SK-N-SH (cell line): Measurements from ENCODE around the gene TTC23L. TPM values are rescaled to one million over a fixed set of nuclear protein-coding genes. Genes with fewer than 3 reads are reported as not detected.

Experiments used
- CTCF ChIA-PET: fragments of 300-600, 350-600 bp; formaldehyde crosslinking; extraction: SDS; loops from one replicate; lab custom pipeline; 2021; lab: Yijun Ruan, JAX
- POLR2A ChIA-PET: fragments of 350-600 bp; sonication (Branson Sonifier 250); formaldehyde crosslinking; extraction: SDS; loops from one replicate; lab custom pipeline; 2020; ENCODE audit warnings: antibody characterized with exemption, inconsistent platforms; lab: Yijun Ruan, JAX
- DNase-seq: peaks from one replicate; pipeline ENCODE4 v3.0.0; 2012
- H2AFZ ChIP-seq: fragments of 200-600 bp; sonication (generic); 2 replicates; pipeline ENCODE4 v1.8.1; 2016; ENCODE audit warnings: antibody characterized with exemption, mild to moderate bottlenecking, low read depth
- H3F3A ChIP-seq: fragments of 200-600 bp; sonication (generic); replicated peaks from 2 replicates; pipeline ENCODE3; 2016; ENCODE audit warnings: antibody characterized with exemption, mild to moderate bottlenecking; ENCODE audit not compliant: insufficient read depth
- H3K27ac ChIP-seq, 2 experiments: fragments of 200-500 bp in 1 of 2; fragments of 200-600 bp in 1 of 2; sonication (Bioruptor generic) in 1 of 2; sonication (generic), shearing (Covaris generic) in 1 of 2; 2 replicates each; pipeline versions ENCODE4 v1.5.1 to v1.6.1; 2014 to 2016; ENCODE audit warnings: low read depth in 2 of 2, inconsistent platforms in 1 of 2, low read length in 1 of 2, mild to moderate bottlenecking in 1 of 2, mixed read lengths in 1 of 2
- H3K27me3 ChIP-seq: fragments of 200-600 bp; sonication (generic), shearing (Covaris generic); 2 replicates; pipeline ENCODE4 v1.6.1; 2016; ENCODE audit warnings: mixed run types; ENCODE audit not compliant: insufficient read depth
- H3K36me3 ChIP-seq, 2 experiments: fragments of 200-500 bp in 1 of 2; fragments of 200-600 bp in 1 of 2; sonication (Bioruptor generic) in 1 of 2; sonication (generic) in 1 of 2; replicated peaks in 1 of 2; 2 replicates each; pipeline versions ENCODE3 to v1.5.1; 2014 to 2016; ENCODE audit warnings: low read length in 1 of 2, mild to moderate bottlenecking in 1 of 2; ENCODE audit not compliant: insufficient read depth in 2 of 2, control insufficient read depth in 1 of 2
- H3K4me1 ChIP-seq, 2 experiments: fragments of 200-500 bp in 1 of 2; fragments of 200-600 bp in 1 of 2; sonication (Bioruptor generic) in 1 of 2; sonication (generic), shearing (Covaris generic) in 1 of 2; 2 replicates each; pipeline versions ENCODE4 v1.5.1 to v1.6.1; 2014 to 2016; ENCODE audit warnings: low read depth in 1 of 2, low read length in 1 of 2, mixed run types in 1 of 2; ENCODE audit not compliant: insufficient read depth in 2 of 2, control insufficient read depth in 1 of 2
- H3K4me2 ChIP-seq: fragments of 200-600 bp; sonication (generic), shearing (Covaris generic); 2 replicates; pipeline ENCODE4 v1.6.1; 2017; ENCODE audit warnings: mixed run types
- H3K4me3 ChIP-seq, 2 experiments: fragments of 200-500 bp in 1 of 2; fragments of 200-600 bp in 1 of 2; sonication (Bioruptor generic) in 1 of 2; sonication (generic), shearing (Covaris generic) in 1 of 2; 2 replicates each; pipeline versions ENCODE4 v1.5.1 to v1.8.1; 2014 to 2016; ENCODE audit warnings: low read depth in 2 of 2, inconsistent platforms in 1 of 2, low read length in 1 of 2, mild to moderate bottlenecking in 1 of 2, mixed read lengths in 1 of 2, moderate library complexity in 1 of 2
- H3K79me2 ChIP-seq: fragments of 200-600 bp; sonication (generic); 2 replicates; pipeline ENCODE4 v1.8.1; 2017; ENCODE audit warnings: mild to moderate bottlenecking; ENCODE audit not compliant: insufficient read depth
- H3K9ac ChIP-seq: fragments of 200-600 bp; sonication (generic); 2 replicates; pipeline ENCODE4 v1.6.1; 2017; ENCODE audit warnings: mixed run types
- H3K9me2 ChIP-seq: fragments of 200-600 bp; sonication (generic); 2 replicates; pipeline ENCODE4 v1.6.1; 2017; ENCODE audit warnings: mixed run types
- H3K9me3 ChIP-seq: fragments of 200-600 bp; sonication (generic); 2 replicates; pipeline ENCODE4 v1.6.1; 2017; ENCODE audit warnings: mixed run types, mild to moderate bottlenecking, moderate library complexity
- H4K20me1 ChIP-seq: fragments of 200-600 bp; sonication (generic); 2 replicates; pipeline ENCODE4 v1.6.1; 2017; ENCODE audit warnings: mild to moderate bottlenecking, mixed run types; ENCODE audit not compliant: insufficient read depth
- ELF1 ChIP-seq: IDR thresholded peaks from 2 replicates; pipeline ENCODE4 v1.4.0; 2012
- EP300 ChIP-seq, 2 experiments: IDR thresholded peaks; 2 replicates each; pipeline versions ENCODE4 v1.4.0 to v1.6.1; 2012; ENCODE audit warnings: borderline replicate concordance in 1 of 2, low read depth in 1 of 2, low read length in 1 of 2
- EZH2phosphoT487 ChIP-seq: fragments of 200-600 bp; sonication (generic); IDR thresholded peaks from 2 replicates; pipeline ENCODE4 v1.6.1; 2017; ENCODE audit warnings: low read depth, mixed run types, mild to moderate bottlenecking, antibody characterized with exemption, moderate library complexity, borderline replicate concordance
- FOXJ3 ChIP-seq: sonication (generic); formaldehyde crosslinking; IDR thresholded peaks from 2 replicates; pipeline ENCODE4 v1.5.1; 2020; ENCODE audit warnings: mild to moderate bottlenecking, missing genetic modification reagents
- FOXM1 ChIP-seq: IDR thresholded peaks from 2 replicates; pipeline ENCODE4 v1.4.0; 2012; ENCODE audit warnings: low read depth, mild to moderate bottlenecking
- GABPA ChIP-seq: IDR thresholded peaks from 2 replicates; pipeline ENCODE4 v1.4.0; 2012; ENCODE audit warnings: low read depth, mild to moderate bottlenecking
- GATA2 ChIP-seq: sonication (generic); formaldehyde crosslinking; IDR thresholded peaks from 2 replicates; pipeline ENCODE4 v1.5.0; 2020; ENCODE audit warnings: mild to moderate bottlenecking, missing genetic modification reagents
- JUND ChIP-seq: IDR thresholded peaks from 2 replicates; pipeline ENCODE4 v1.4.0; 2012
- MEF2A ChIP-seq: IDR thresholded peaks from 2 replicates; pipeline ENCODE4 v1.4.0; 2012; ENCODE audit warnings: low read depth, borderline replicate concordance
- NFIC ChIP-seq: IDR thresholded peaks from 2 replicates; pipeline ENCODE4 v1.4.0; 2012; ENCODE audit warnings: borderline replicate concordance
- NRF1 ChIP-seq: IDR thresholded peaks from 2 replicates; pipeline ENCODE4 v1.6.1; 2012; ENCODE audit warnings: low read depth, mild to moderate bottlenecking, low read length
- POLR2AphosphoS5 ChIP-seq: IDR thresholded peaks from 2 replicates; pipeline ENCODE4 v1.6.1; 2012; ENCODE audit warnings: low read depth, low read length
- RAD21 ChIP-seq: IDR thresholded peaks from 2 replicates; pipeline ENCODE4 v1.6.1; 2012; ENCODE audit warnings: mild to moderate bottlenecking, low read length
- RCOR1 ChIP-seq: fragments of 150-350 bp; IDR thresholded peaks from 2 replicates; pipeline ENCODE4 v1.6.1; 2017; ENCODE audit warnings: antibody characterized with exemption, low read length
- RXRA ChIP-seq: IDR thresholded peaks from 2 replicates; pipeline ENCODE4 v1.4.0; 2012; ENCODE audit warnings: low read depth, mild to moderate bottlenecking, borderline replicate concordance
- SMC3 ChIP-seq: IDR thresholded peaks from 2 replicates; pipeline ENCODE4 v1.6.1; 2012; ENCODE audit warnings: low read depth, low read length, improper control_type of control experiment
- TCF12 ChIP-seq: IDR thresholded peaks from 2 replicates; pipeline ENCODE4 v1.4.0; 2012
- TEAD4 ChIP-seq: IDR thresholded peaks from 2 replicates; pipeline ENCODE4 v1.4.0; 2012; ENCODE audit warnings: mild to moderate bottlenecking, borderline replicate concordance; ENCODE audit not compliant: insufficient read depth
- WGBS: methylation state at CpG from one replicate; pipeline ENCODE4 v1.1.6; 2017; ENCODE audit warnings: low lambda C conversion rate; 5-methylcytosine and 5-hydroxymethylcytosine counted together
- polyA plus RNA-seq, 3 experiments: library from polyadenylated mRNA; depleted of rRNA; stranded (reverse); fragments of >200 nt; gene quantifications; 2 replicates each; pipeline ENCODE4 v1.2.3, GENCODE V29; 2012
- TF ChIP-seq, protein P1 (sequence below): IDR thresholded peaks from 2 replicates; pipeline ENCODE4 v1.4.0; 2012; ENCODE audit warnings: low read depth
- TF ChIP-seq, protein P2 (sequence below): IDR thresholded peaks from 2 replicates; pipeline ENCODE4 v1.4.0; 2012; ENCODE audit warnings: low read depth, borderline replicate concordance
- TF ChIP-seq, protein P3 (sequence below): fragments of 200-600 bp; sonication (generic); IDR thresholded peaks from 2 replicates; pipeline ENCODE4 v1.6.1; 2017; ENCODE audit warnings: antibody characterized with exemption, mild to moderate bottlenecking, moderate library complexity
- TF ChIP-seq, protein P4 (sequence below): IDR thresholded peaks from 2 replicates; pipeline ENCODE4; 2012
- TF ChIP-seq, protein P5 (sequence below): IDR thresholded peaks from 2 replicates; pipeline ENCODE4 v1.4.0; 2012; ENCODE audit warnings: low read depth, borderline replicate concordance

TTC23L gene
- polyA plus RNA-seq, 1 of the 3 experiments (the other 2 are of a cell fraction) = 0.49 TPM

DNA sequence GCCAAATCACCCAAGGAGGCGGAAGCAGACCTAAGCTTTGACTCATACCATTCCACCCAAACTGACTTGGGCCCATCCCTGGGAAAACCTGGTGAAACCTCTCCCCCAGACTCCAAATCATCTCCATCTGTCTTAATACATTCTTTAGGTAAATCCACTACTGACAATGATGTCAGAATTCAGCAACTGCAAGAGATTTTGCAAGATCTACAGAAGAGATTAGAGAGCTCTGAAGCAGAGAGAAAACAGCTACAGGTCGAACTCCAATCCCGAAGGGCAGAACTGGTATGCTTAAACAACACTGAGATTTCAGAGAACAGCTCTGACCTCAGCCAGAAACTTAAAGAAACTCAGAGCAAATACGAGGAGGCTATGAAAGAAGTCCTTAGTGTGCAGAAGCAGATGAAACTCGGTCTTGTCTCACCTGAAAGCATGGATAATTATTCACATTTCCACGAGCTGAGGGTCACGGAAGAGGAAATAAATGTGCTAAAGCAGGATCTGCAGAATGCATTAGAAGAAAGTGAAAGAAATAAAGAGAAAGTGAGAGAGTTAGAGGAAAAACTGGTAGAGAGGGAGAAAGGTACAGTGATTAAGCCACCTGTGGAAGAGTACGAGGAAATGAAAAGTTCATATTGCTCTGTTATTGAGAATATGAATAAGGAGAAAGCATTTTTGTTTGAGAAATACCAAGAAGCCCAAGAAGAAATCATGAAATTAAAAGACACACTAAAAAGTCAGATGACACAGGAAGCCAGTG is 15.8 kb upstream of the TTC23L start:
- H3K36me3 ChIP-seq = peaks cover 57 to 87% of the 10 kb centered on the region in 2 experiments
- WGBS = 79% methylated on average over 8 of the region's 8 CpGs
- H3K4me3 ChIP-seq = no peak overlapping the region
- no peak overlapping the region for H3K4me2 ChIP-seq
- DNase-seq = no peak
- POLR2A ChIA-PET = interaction anchor here (0.6 kb wide), 1 partner anchor 16 kb away, joined by 3 read pairs; the partner anchor contains the start of gene TTC23L
- H3K27me3 ChIP-seq = no peaks in the 10 kb centered on the region
- no peaks in the 10 kb centered on the region; the same call in 1 of the 2 replicates for H3K79me2 ChIP-seq
- H4K20me1 ChIP-seq = no peaks in the 10 kb centered on the region
- H3K27ac ChIP-seq = no peak overlapping the region
- H3K9ac ChIP-seq = no peak overlapping the region
- no peak overlapping the region for H2AFZ ChIP-seq
- H3K9me3 ChIP-seq = no peaks in the 10 kb centered on the region
- CTCF ChIA-PET = no interaction called here
- no peaks in the 10 kb centered on the region for H3K4me1 ChIP-seq
- peaks cover under 1% of the 10 kb centered on the region for H3F3A ChIP-seq
- TF ChIP-seq, protein P1, sequence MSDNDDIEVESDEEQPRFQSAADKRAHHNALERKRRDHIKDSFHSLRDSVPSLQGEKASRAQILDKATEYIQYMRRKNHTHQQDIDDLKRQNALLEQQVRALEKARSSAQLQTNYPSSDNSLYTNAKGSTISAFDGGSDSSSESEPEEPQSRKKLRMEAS = no peak
- no peak for TF ChIP-seq EZH2phosphoT487
- TF ChIP-seq EP300 (IDR thresholded peaks at IDR 0.05; ENCODE audit: borderline replicate concordance in 1 of 2, low read depth in 1 of 2, low read length in 1 of 2) = no peak
- no peak for TF ChIP-seq GATA2 (CRISPR knock-in tag)
- no peak for TF ChIP-seq TCF12
- TF ChIP-seq NRF1 = no peak
- TF ChIP-seq TEAD4 = no peak
- TF ChIP-seq FOXM1 = no peak
- TF ChIP-seq ELF1 = no peak
- TF ChIP-seq GABPA = no peak
- TF ChIP-seq, protein P2, sequence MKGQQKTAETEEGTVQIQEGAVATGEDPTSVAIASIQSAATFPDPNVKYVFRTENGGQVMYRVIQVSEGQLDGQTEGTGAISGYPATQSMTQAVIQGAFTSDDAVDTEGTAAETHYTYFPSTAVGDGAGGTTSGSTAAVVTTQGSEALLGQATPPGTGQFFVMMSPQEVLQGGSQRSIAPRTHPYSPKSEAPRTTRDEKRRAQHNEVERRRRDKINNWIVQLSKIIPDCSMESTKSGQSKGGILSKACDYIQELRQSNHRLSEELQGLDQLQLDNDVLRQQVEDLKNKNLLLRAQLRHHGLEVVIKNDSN = no peak
- no peak for TF ChIP-seq MEF2A
- TF ChIP-seq, protein P3, sequence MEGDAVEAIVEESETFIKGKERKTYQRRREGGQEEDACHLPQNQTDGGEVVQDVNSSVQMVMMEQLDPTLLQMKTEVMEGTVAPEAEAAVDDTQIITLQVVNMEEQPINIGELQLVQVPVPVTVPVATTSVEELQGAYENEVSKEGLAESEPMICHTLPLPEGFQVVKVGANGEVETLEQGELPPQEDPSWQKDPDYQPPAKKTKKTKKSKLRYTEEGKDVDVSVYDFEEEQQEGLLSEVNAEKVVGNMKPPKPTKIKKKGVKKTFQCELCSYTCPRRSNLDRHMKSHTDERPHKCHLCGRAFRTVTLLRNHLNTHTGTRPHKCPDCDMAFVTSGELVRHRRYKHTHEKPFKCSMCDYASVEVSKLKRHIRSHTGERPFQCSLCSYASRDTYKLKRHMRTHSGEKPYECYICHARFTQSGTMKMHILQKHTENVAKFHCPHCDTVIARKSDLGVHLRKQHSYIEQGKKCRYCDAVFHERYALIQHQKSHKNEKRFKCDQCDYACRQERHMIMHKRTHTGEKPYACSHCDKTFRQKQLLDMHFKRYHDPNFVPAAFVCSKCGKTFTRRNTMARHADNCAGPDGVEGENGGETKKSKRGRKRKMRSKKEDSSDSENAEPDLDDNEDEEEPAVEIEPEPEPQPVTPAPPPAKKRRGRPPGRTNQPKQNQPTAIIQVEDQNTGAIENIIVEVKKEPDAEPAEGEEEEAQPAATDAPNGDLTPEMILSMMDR = no peak
- no peak for TF ChIP-seq NFIC
- no peaks in the 10 kb centered on the region for H3K9me2 ChIP-seq

DNA sequence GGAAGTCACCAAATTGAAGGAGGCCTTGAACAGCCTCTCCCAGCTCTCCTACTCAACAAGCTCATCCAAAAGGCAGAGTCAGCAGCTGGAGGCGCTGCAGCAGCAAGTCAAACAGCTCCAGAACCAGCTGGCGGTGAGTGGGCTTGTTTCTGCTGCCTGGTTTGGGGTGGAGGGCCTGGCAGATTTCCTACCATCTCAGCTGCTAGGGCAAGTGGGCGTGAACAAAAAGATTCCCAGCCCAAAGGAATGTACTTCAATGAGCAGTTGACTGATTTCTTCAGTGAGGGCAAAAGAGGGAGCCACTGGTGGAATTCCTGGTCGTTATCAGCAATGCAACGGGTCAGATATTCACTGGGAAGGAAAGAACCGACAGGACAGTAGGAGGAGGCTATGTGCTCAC is 12.6 kb upstream of the TTC23L start:
- Histone ChIP-seq H4K20me1 (no peaks in the 10 kb centered on the region), H3K27me3 (no peaks in the 10 kb centered on the region), H3K4me3 (no peak overlapping the region), H3F3A (peaks cover 3% of the 10 kb centered on the region), H3K9me3 (no peaks in the 10 kb centered on the region), H3K79me2 (no peaks in the 10 kb centered on the region), H3K27ac (no peak overlapping the region), H3K4me1 (no peaks in the 10 kb centered on the region), H2AFZ (no peak overlapping the region), H3K4me2 (no peak overlapping the region), H3K9me2 (no peaks in the 10 kb centered on the region), H3K9ac (no peak overlapping the region), H3K36me3 (peaks cover 68 to 81% of the 10 kb centered on the region in 2 experiments)
- WGBS = 79% methylated on average over 6 of the region's 6 CpGs
- POLR2A ChIA-PET = no interaction called here
- CTCF ChIA-PET = no interaction called here
- DNase-seq = no peak
- TF ChIP-seq EP300 (IDR thresholded peaks at IDR 0.05; ENCODE audit: borderline replicate concordance in 1 of 2, low read depth in 1 of 2, low read length in 1 of 2) = no peak
- no peak for TF ChIP-seq RAD21
- TF ChIP-seq FOXJ3 (CRISPR knock-in tag) = no peak
- TF ChIP-seq NRF1 = no peak
- TF ChIP-seq FOXM1 = no peak
- TF ChIP-seq EZH2phosphoT487 = no peak
- no peak for TF ChIP-seq MEF2A
- TF ChIP-seq RCOR1 = no peak
- TF ChIP-seq RXRA = no peak
- TF ChIP-seq TCF12 = no peak
- TF ChIP-seq SMC3 = no peak
- TF ChIP-seq, protein P4, sequence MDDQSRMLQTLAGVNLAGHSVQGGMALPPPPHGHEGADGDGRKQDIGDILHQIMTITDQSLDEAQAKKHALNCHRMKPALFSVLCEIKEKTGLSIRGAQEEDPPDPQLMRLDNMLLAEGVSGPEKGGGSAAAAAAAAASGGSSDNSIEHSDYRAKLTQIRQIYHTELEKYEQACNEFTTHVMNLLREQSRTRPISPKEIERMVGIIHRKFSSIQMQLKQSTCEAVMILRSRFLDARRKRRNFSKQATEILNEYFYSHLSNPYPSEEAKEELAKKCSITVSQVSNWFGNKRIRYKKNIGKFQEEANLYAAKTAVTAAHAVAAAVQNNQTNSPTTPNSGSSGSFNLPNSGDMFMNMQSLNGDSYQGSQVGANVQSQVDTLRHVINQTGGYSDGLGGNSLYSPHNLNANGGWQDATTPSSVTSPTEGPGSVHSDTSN = no peak
- no peak for TF ChIP-seq JUND
- TF ChIP-seq POLR2AphosphoS5 = no peak
- TF ChIP-seq, protein P5, sequence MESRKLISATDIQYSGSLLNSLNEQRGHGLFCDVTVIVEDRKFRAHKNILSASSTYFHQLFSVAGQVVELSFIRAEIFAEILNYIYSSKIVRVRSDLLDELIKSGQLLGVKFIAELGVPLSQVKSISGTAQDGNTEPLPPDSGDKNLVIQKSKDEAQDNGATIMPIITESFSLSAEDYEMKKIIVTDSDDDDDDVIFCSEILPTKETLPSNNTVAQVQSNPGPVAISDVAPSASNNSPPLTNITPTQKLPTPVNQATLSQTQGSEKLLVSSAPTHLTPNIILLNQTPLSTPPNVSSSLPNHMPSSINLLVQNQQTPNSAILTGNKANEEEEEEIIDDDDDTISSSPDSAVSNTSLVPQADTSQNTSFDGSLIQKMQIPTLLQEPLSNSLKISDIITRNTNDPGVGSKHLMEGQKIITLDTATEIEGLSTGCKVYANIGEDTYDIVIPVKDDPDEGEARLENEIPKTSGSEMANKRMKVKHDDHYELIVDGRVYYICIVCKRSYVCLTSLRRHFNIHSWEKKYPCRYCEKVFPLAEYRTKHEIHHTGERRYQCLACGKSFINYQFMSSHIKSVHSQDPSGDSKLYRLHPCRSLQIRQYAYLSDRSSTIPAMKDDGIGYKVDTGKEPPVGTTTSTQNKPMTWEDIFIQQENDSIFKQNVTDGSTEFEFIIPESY = no peak
